ENCODE data around the gene ANKRD11.

Gene ANKRD11

GRCh38 chr16:89286096-89286495 lies 204.3 kb downstream of the ANKRD11 start:
- H4K20me1 ChIP-seq (ENCODE audit: control insufficient read depth, insufficient read depth, low read depth, low read length), result no peaks in the 10 kb centered on the region; the same call in 1 of the 2 replicates
- no peaks in the 10 kb centered on the region for H3K9me2 ChIP-seq (replicated peaks; ENCODE audit: control insufficient read depth, low read length)
- no peak overlapping the region for H3K4me2 ChIP-seq (ENCODE audit: low read length)
- TF ChIP-seq CTCF (IDR thresholded peaks at IDR 0.05; ENCODE audit: low read depth, low read length, poor library complexity, severe bottlenecking) (no peak), EZH2phosphoT487 (IDR thresholded peaks at IDR 0.05; ENCODE audit: borderline replicate concordance, low read length) (no peak)
- H3K36me3 ChIP-seq (ENCODE audit: control insufficient read depth, low read length), result peaks cover 77% of the 10 kb centered on the region
- no peaks in the 10 kb centered on the region for H3K9me3 ChIP-seq (ENCODE audit: control insufficient read depth, insufficient read depth, low read length)
- no peak overlapping the region for H3K27ac ChIP-seq (ENCODE audit: low read depth, low read length)
- H3K79me2 ChIP-seq (ENCODE audit: control insufficient read depth, low read length), result peaks cover 7% of the 10 kb centered on the region; the same call in 1 of the 2 replicates
- H3K27me3 ChIP-seq (ENCODE audit: control insufficient read depth, low read length), result no peaks in the 10 kb centered on the region
- H3F3A ChIP-seq (ENCODE audit: control insufficient read depth, insufficient read depth), result no peaks in the 10 kb centered on the region
- H3K4me3 ChIP-seq (ENCODE audit: low read length), result no peak overlapping the region
- H3K4me1 ChIP-seq (ENCODE audit: control insufficient read depth, low read length), result no peaks in the 10 kb centered on the region

- Histone ChIP-seq H3K9me3 (ENCODE audit: control insufficient read depth, insufficient read depth, low read length) (no peaks in the 10 kb centered on the region), H3K4me3 (ENCODE audit: low read length) (no peak overlapping the region), H3K27me3 (ENCODE audit: control insufficient read depth, low read length) (no peaks in the 10 kb centered on the region), H3K27ac (ENCODE audit: low read depth, low read length) (no peak overlapping the region), H3K79me2 (ENCODE audit: control insufficient read depth, low read length) (peaks cover 7% of the 10 kb centered on the region; the same call in 1 of the 2 replicates), H3K4me2 (ENCODE audit: low read length) (no peak overlapping the region), H4K20me1 (ENCODE audit: control insufficient read depth, insufficient read depth, low read depth, low read length) (no peaks in the 10 kb centered on the region; the same call in 1 of the 2 replicates), H3K4me1 (ENCODE audit: control insufficient read depth, low read length) (no peaks in the 10 kb centered on the region), H3F3A (ENCODE audit: control insufficient read depth, insufficient read depth) (no peaks in the 10 kb centered on the region), H3K9me2 (replicated peaks; ENCODE audit: control insufficient read depth, low read length) (no peaks in the 10 kb centered on the region), H3K36me3 (ENCODE audit: control insufficient read depth, low read length) (peaks cover 84% of the 10 kb centered on the region)
- no peak for TF ChIP-seq CTCF (IDR thresholded peaks at IDR 0.05; ENCODE audit: low read depth, low read length, poor library complexity, severe bottlenecking)
- TF ChIP-seq EZH2phosphoT487 (IDR thresholded peaks at IDR 0.05; ENCODE audit: borderline replicate concordance, low read length), result no peak
These were observed 205.0 kb downstream of the ANKRD11 start for GRCh38 chr16:89285381-89285780.

- H3K9me3 ChIP-seq (ENCODE audit: control insufficient read depth, insufficient read depth, low read length), result no peaks in the 10 kb centered on the region
- TF ChIP-seq CTCF (IDR thresholded peaks at IDR 0.05; ENCODE audit: low read depth, low read length, poor library complexity, severe bottlenecking) (no peak), EZH2phosphoT487 (IDR thresholded peaks at IDR 0.05; ENCODE audit: borderline replicate concordance, low read length) (no peak)
- H4K20me1 ChIP-seq (ENCODE audit: control insufficient read depth, insufficient read depth, low read depth, low read length), result no peaks in the 10 kb centered on the region; the same call in 1 of the 2 replicates
- H3K27me3 ChIP-seq (ENCODE audit: control insufficient read depth, low read length), result no peaks in the 10 kb centered on the region
- no peaks in the 10 kb centered on the region for H3F3A ChIP-seq (ENCODE audit: control insufficient read depth, insufficient read depth)
- no peaks in the 10 kb centered on the region for H3K4me1 ChIP-seq (ENCODE audit: control insufficient read depth, low read length)
- no peak overlapping the region for H3K4me2 ChIP-seq (ENCODE audit: low read length)
- H3K9me2 ChIP-seq (replicated peaks; ENCODE audit: control insufficient read depth, low read length), result no peaks in the 10 kb centered on the region
- peaks cover 85% of the 10 kb centered on the region for H3K36me3 ChIP-seq (ENCODE audit: control insufficient read depth, low read length)
- H3K79me2 ChIP-seq (ENCODE audit: control insufficient read depth, low read length), result no peaks in the 10 kb centered on the region
- H3K27ac ChIP-seq (ENCODE audit: low read depth, low read length), result no peak overlapping the region
- H3K4me3 ChIP-seq (ENCODE audit: low read length), result no peak overlapping the region
These were observed 206.9 kb downstream of the ANKRD11 start for GRCh38 chr16:89283449-89283848.

All from DOHH2 (cell line).